HEK293T (cell line): ENCODE measurements around the gene ZNF35.

ENCODE experiments used
- CTCF ChIA-PET: fragments of 350-600 bp; formaldehyde crosslinking; extraction: SDS; loops from one replicate; lab custom pipeline; 2021; ENCODE audit warnings: antibody characterized with exemption, inconsistent platforms; lab: Yijun Ruan, JAX
- POLR2A ChIA-PET: fragments of 350-600 bp; formaldehyde crosslinking; extraction: SDS; loops from one replicate; lab custom pipeline; 2020; ENCODE audit warnings: antibody characterized with exemption, inconsistent platforms; lab: Yijun Ruan, JAX
- DNase-seq: peaks from one replicate; pipeline ENCODE4 v3.0.0; 2012; ENCODE audit warnings: mixed read lengths; ENCODE audit errors: extremely low spot score
- ARNT ChIP-seq: fragments of 450-650 bp; IDR thresholded peaks from 2 replicates; pipeline ENCODE4 v1.6.1; 2017; ENCODE audit warnings: mild to moderate bottlenecking
- BHLHE40 ChIP-seq: fragments of 450-650 bp; IDR thresholded peaks from 2 replicates; pipeline ENCODE4 v1.6.1; 2016; ENCODE audit warnings: mild to moderate bottlenecking, moderate library complexity, borderline replicate concordance
- CTBP1 ChIP-seq: fragments of 450-650 bp; IDR thresholded peaks from 2 replicates; pipeline ENCODE4 v1.6.1; 2016; ENCODE audit warnings: borderline replicate concordance
- ELF4 ChIP-seq: fragments of 450-650 bp; IDR thresholded peaks from 2 replicates; pipeline ENCODE4 v1.6.1; 2017; ENCODE audit warnings: antibody characterized with exemption
- FOXA1 ChIP-seq: fragments of 450-650 bp; IDR thresholded peaks from 2 replicates; pipeline ENCODE4 v1.6.1; 2016; ENCODE audit warnings: mild to moderate bottlenecking
- FOXK2 ChIP-seq: fragments of 450-650 bp; IDR thresholded peaks from 2 replicates; pipeline ENCODE4 v1.6.1; 2016; ENCODE audit warnings: mild to moderate bottlenecking
- FOXM1 ChIP-seq: fragments of 450-650 bp; IDR thresholded peaks from 2 replicates; pipeline ENCODE4 v1.6.1; 2017; ENCODE audit warnings: mild to moderate bottlenecking, borderline replicate concordance
- HDGF ChIP-seq: fragments of 450-650 bp; IDR thresholded peaks from 2 replicates; pipeline ENCODE4 v1.6.1; 2017; ENCODE audit warnings: antibody characterized with exemption, borderline replicate concordance
- L3MBTL2 ChIP-seq: fragments of 450-650 bp; conservative IDR thresholded peaks from 2 replicates; pipeline ENCODE4 v1.6.1; 2016; ENCODE audit warnings: mild to moderate bottlenecking
- LEF1 ChIP-seq: fragments of 450-650 bp; IDR thresholded peaks from 2 replicates; pipeline ENCODE4 v1.6.1; 2017; ENCODE audit warnings: mild to moderate bottlenecking, borderline replicate concordance
- NFRKB ChIP-seq: fragments of 450-650 bp; IDR thresholded peaks from 2 replicates; pipeline ENCODE4 v1.6.1; 2016; ENCODE audit warnings: mild to moderate bottlenecking, moderate library complexity
- PKNOX1 ChIP-seq: fragments of 450-650 bp; IDR thresholded peaks from 2 replicates; pipeline ENCODE4 v1.6.1; 2016
- SP1 ChIP-seq: fragments of 450-650 bp; IDR thresholded peaks from 2 replicates; pipeline ENCODE4 v1.6.1; 2017
- SUZ12 ChIP-seq: fragments of 450-650 bp; IDR thresholded peaks from 2 replicates; pipeline ENCODE4 v1.6.1; 2016; ENCODE audit warnings: mild to moderate bottlenecking
- TARDBP ChIP-seq: fragments of 450-650 bp; IDR thresholded peaks from 2 replicates; pipeline ENCODE4 v1.6.1; 2016
- ZNF384 ChIP-seq: fragments of 450-650 bp; IDR thresholded peaks from 2 replicates; pipeline ENCODE4 v1.6.1; 2016

The ZNF35 gene

GRCh38 chr3:44678480-44679116 is 30.1 kb downstream of the ZNF35 start:
- DNase-seq, result no peak
- TF ChIP-seq NFRKB, result no peak
- POLR2A ChIA-PET, result no interaction called here
- CTCF ChIA-PET, result no interaction called here

GRCh38 chr3:44680921-44681455 is 32.5 kb downstream of the ZNF35 start:
- POLR2A ChIA-PET, result no interaction called here
- DNase-seq, result no peak
- CTCF ChIA-PET, result no interaction called here
- TF ChIP-seq FOXA1 (no peak), PKNOX1 (no peak), HDGF (no peak), ZNF384 (no peak), LEF1 (no peak), FOXK2 (no peak), FOXM1 (no peak), CTBP1 (no peak), SUZ12 (no peak), TARDBP (no peak), SP1 (no peak), L3MBTL2 (no peak), NFRKB (no peak), ELF4 (no peak), BHLHE40 (no peak)

- no peak for TF ChIP-seq CTBP1
- TF ChIP-seq LEF1, result no peak
- TF ChIP-seq BHLHE40, result no peak
- TF ChIP-seq NFRKB, result no peak
- no peak for DNase-seq
- POLR2A ChIA-PET, result no interaction called here
- CTCF ChIA-PET, result no interaction called here
These were observed 33.8 kb downstream of the ZNF35 start for GRCh38 chr3:44682182-44682896.

- no peak for DNase-seq
- TF ChIP-seq FOXA1 (no peak), ZNF384 (no peak), BHLHE40 (no peak), L3MBTL2 (no peak), TARDBP (no peak), PKNOX1 (no peak), ARNT (no peak), SUZ12 (no peak), FOXM1 (no peak), ELF4 (no peak)
- ChIA-PET POLR2A (no interaction called here), CTCF (no interaction called here)
These were observed 36.7 kb downstream of the ZNF35 start for GRCh38 chr3:44685128-44685800.

GRCh38 chr3:44687898-44688297 is 39.4 kb downstream of the ZNF35 start:
- DNase-seq, result no peak
- POLR2A ChIA-PET, result no interaction called here
- TF ChIP-seq ELF4, result no peak
- no peak for TF ChIP-seq L3MBTL2
- TF ChIP-seq ARNT, result no peak
- CTCF ChIA-PET, result no interaction called here
